Liver (tissue), 9 donors: ENCODE results near the gene ICA1L. TPM values are rescaled to one million over a fixed set of nuclear protein-coding genes. Genes with fewer than 3 reads are reported as not detected.

Source experiments
- DNase-seq: peaks from one replicate; pipeline ENCODE4 v3.0.0-alpha.2; 2017; ENCODE audit warnings: low spot score
- H3K27ac ChIP-seq, 2 donors: one replicate each; pipeline ENCODE4 v1.7.0; 2013; ENCODE audit warnings: inconsistent platforms in 2 of 2, low read length in 2 of 2, control low read depth in 1 of 2, low read depth in 1 of 2, mild to moderate bottlenecking in 1 of 2
- H3K27me3 ChIP-seq, 4 donors: one replicate each; pipeline versions ENCODE4 v1.6.1 to v1.7.0; 2013; ENCODE audit warnings: low read length in 3 of 4, inconsistent platforms in 1 of 4, mild to moderate bottlenecking in 1 of 4, moderate library complexity in 1 of 4; ENCODE audit not compliant: control insufficient read depth in 4 of 4, insufficient read depth in 4 of 4
- H3K36me3 ChIP-seq, 4 donors: one replicate each; pipeline versions ENCODE4 v1.6.1 to v1.7.0; 2013; ENCODE audit warnings: low read length in 3 of 4, mild to moderate bottlenecking in 3 of 4, low read depth in 1 of 4, moderate library complexity in 1 of 4; ENCODE audit not compliant: control insufficient read depth in 4 of 4, insufficient read depth in 3 of 4
- H3K4me1 ChIP-seq, 4 donors: one replicate each; pipeline versions ENCODE4 v1.6.1 to v1.7.0; 2013; ENCODE audit warnings: low read length in 3 of 4, mild to moderate bottlenecking in 3 of 4, moderate library complexity in 1 of 4; ENCODE audit not compliant: control insufficient read depth in 4 of 4, insufficient read depth in 4 of 4
- H3K4me3 ChIP-seq, 3 donors: one replicate each; pipeline versions ENCODE4 v1.6.1 to v1.7.0; 2013; ENCODE audit warnings: low read length in 3 of 3, control low read depth in 1 of 3, low read depth in 1 of 3, mild to moderate bottlenecking in 1 of 3
- H3K9ac ChIP-seq, 2 donors: one replicate each; pipeline ENCODE4 v1.7.0; 2013; ENCODE audit warnings: low read length in 2 of 2, mild to moderate bottlenecking in 2 of 2, moderate library complexity in 2 of 2, control low read depth in 1 of 2, low read depth in 1 of 2
- H3K9me3 ChIP-seq, 4 donors: one replicate each; pipeline versions ENCODE4 v1.6.1 to v1.7.0; 2013; ENCODE audit warnings: low read length in 3 of 4; ENCODE audit not compliant: control insufficient read depth in 4 of 4
- FOXA1 ChIP-seq: IDR thresholded peaks from 2 replicates; pipeline ENCODE4 v1.6.1; 2016; ENCODE audit warnings: antibody characterized with exemption
- FOXA2 ChIP-seq: IDR thresholded peaks from 2 replicates; pipeline ENCODE4 v1.6.1; 2016; ENCODE audit warnings: antibody characterized with exemption
- GABPA ChIP-seq, 2 donors: IDR thresholded peaks in 1 of 2; conservative IDR thresholded peaks in 1 of 2; 2 replicates each; pipeline ENCODE4 v1.6.1; 2016; ENCODE audit warnings: antibody characterized with exemption in 2 of 2, mild to moderate bottlenecking in 1 of 2, moderate library complexity in 1 of 2
- HNF4A ChIP-seq, 2 donors: conservative IDR thresholded peaks; 2 replicates each; pipeline ENCODE4 v1.6.1; 2016; ENCODE audit warnings: antibody characterized with exemption in 2 of 2, mild to moderate bottlenecking in 2 of 2
- HNF4G ChIP-seq: IDR thresholded peaks from 2 replicates; pipeline ENCODE4 v1.6.1; 2016; ENCODE audit warnings: antibody characterized with exemption
- JUND ChIP-seq, 2 donors: IDR thresholded peaks; 2 replicates each; pipeline ENCODE4 v1.6.1; 2016; ENCODE audit warnings: antibody characterized with exemption in 2 of 2
- NR2F2 ChIP-seq: IDR thresholded peaks from 2 replicates; pipeline ENCODE4 v1.6.1; 2016; ENCODE audit warnings: antibody characterized with exemption
- RAD21 ChIP-seq, 2 donors: IDR thresholded peaks; 2 replicates each; pipeline ENCODE4 v1.6.1; 2016; ENCODE audit warnings: antibody characterized with exemption in 2 of 2, mild to moderate bottlenecking in 2 of 2
- RXRA ChIP-seq, 2 donors: IDR thresholded peaks; 2 replicates each; pipeline ENCODE4 v1.6.1; 2017 to 2018; ENCODE audit warnings: antibody characterized with exemption in 2 of 2, mild to moderate bottlenecking in 1 of 2
- SP1 ChIP-seq: IDR thresholded peaks from 2 replicates; pipeline ENCODE4 v1.6.1; 2018; ENCODE audit warnings: antibody characterized with exemption, mild to moderate bottlenecking
- TAF1 ChIP-seq: conservative IDR thresholded peaks from 2 replicates; pipeline ENCODE4 v1.6.1; 2016; ENCODE audit warnings: antibody characterized with exemption, mild to moderate bottlenecking
- YY1 ChIP-seq: IDR thresholded peaks from 2 replicates; pipeline ENCODE4 v1.6.1; 2016; ENCODE audit warnings: antibody characterized with exemption, mild to moderate bottlenecking
- WGBS: extraction: QIAGEN DNeasy Blood & Tissue Kit; methylation state at CpG from one replicate; pipeline ENCODE4 v1.1.7; 2013; 5-methylcytosine and 5-hydroxymethylcytosine counted together
- polyA plus RNA-seq, 2 donors: library from polyadenylated mRNA; stranded (reverse) in 1 of 2; unstranded in 1 of 2; fragments of 200-250 nt in 1 of 2; fragments of >200 nt in 1 of 2; fragmentation: Nextera tagmentation in 1 of 2; extraction: Ambion mirVana in 1 of 2; gene quantifications; one replicate each; pipeline versions ENCODE4 v1.2.1 to v1.2.3, GENCODE V29; 2013 to 2015
- total RNA-seq, 2 donors: library from RNA; depleted of rRNA; stranded (reverse); fragments of >200 nt; gene quantifications; one replicate each; pipeline ENCODE4 v1.2.3, GENCODE V29; 2014
- TF ChIP-seq, protein P1 (sequence below): IDR thresholded peaks from 2 replicates; pipeline ENCODE4 v1.6.1; 2016; ENCODE audit warnings: antibody characterized with exemption
- TF ChIP-seq, protein P2 (sequence below): IDR thresholded peaks from 2 replicates; pipeline ENCODE4 v1.6.1; 2016; ENCODE audit warnings: antibody characterized with exemption
- TF ChIP-seq, protein P3 (sequence below): IDR thresholded peaks from 2 replicates; pipeline ENCODE4 v1.6.1; 2016; ENCODE audit warnings: antibody characterized with exemption, mild to moderate bottlenecking
- donor health status: healthy.
- donor health status: healthy.
- donor health status: healthy.
- donor health status: healthy.
- donor health status: healthy.

ICA1L gene
- total and polyA plus RNA-seq, 4 donors = 0.15 to 1.7 (median 0.79) TPM

DNA sequence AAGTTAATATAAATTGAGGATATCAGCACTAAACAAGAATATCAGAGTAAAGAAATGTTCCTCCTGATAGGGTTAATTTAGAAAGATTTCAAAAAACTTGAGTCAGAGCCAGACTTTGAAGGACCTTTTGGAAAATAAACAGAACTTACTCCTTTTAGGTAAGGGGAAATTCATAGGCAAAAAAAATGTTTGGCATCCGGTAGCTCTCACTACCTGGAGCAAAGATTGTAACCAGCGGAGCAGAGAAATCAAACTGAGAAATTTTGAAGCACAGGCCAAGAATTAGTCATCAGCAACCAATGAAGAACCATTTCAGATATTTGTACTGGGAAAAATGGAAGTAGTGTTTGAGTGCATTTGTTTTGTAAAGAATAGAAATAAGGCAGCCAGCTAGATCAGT lies 113.0 kb downstream of the ICA1L start:
- no peak for DNase-seq

DNA sequence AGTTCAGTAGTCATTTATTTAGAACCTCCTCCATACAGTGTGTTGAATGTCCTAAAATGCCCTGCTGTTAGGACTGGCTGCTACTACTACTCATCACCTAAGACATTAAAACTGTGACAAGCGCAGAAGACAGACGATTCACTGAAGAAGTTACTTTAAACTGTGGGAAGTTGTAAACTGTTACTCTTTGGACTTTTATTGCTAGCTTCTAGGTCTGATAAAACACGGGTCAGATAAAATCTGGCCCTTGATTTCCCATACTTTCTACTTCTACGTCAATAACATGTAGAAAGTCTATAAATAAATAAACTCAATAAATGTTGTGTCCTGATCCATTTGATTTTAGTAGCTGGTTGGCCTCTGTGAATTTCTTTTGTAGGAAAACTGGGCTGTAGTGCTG lies 113.4 kb downstream of the ICA1L start:
- TF ChIP-seq, protein P1, sequence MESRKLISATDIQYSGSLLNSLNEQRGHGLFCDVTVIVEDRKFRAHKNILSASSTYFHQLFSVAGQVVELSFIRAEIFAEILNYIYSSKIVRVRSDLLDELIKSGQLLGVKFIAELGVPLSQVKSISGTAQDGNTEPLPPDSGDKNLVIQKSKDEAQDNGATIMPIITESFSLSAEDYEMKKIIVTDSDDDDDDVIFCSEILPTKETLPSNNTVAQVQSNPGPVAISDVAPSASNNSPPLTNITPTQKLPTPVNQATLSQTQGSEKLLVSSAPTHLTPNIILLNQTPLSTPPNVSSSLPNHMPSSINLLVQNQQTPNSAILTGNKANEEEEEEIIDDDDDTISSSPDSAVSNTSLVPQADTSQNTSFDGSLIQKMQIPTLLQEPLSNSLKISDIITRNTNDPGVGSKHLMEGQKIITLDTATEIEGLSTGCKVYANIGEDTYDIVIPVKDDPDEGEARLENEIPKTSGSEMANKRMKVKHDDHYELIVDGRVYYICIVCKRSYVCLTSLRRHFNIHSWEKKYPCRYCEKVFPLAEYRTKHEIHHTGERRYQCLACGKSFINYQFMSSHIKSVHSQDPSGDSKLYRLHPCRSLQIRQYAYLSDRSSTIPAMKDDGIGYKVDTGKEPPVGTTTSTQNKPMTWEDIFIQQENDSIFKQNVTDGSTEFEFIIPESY = no peak
- TF ChIP-seq FOXA2 (no peak), HNF4A (conservative IDR thresholded peaks at IDR 0.05) (no peak), FOXA1 (no peak), YY1 (no peak), RAD21 (IDR thresholded peaks at IDR 0.05) (no peak)
- TF ChIP-seq, protein P2, sequence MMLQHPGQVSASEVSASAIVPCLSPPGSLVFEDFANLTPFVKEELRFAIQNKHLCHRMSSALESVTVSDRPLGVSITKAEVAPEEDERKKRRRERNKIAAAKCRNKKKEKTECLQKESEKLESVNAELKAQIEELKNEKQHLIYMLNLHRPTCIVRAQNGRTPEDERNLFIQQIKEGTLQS = no peak
- TF ChIP-seq, protein P3, sequence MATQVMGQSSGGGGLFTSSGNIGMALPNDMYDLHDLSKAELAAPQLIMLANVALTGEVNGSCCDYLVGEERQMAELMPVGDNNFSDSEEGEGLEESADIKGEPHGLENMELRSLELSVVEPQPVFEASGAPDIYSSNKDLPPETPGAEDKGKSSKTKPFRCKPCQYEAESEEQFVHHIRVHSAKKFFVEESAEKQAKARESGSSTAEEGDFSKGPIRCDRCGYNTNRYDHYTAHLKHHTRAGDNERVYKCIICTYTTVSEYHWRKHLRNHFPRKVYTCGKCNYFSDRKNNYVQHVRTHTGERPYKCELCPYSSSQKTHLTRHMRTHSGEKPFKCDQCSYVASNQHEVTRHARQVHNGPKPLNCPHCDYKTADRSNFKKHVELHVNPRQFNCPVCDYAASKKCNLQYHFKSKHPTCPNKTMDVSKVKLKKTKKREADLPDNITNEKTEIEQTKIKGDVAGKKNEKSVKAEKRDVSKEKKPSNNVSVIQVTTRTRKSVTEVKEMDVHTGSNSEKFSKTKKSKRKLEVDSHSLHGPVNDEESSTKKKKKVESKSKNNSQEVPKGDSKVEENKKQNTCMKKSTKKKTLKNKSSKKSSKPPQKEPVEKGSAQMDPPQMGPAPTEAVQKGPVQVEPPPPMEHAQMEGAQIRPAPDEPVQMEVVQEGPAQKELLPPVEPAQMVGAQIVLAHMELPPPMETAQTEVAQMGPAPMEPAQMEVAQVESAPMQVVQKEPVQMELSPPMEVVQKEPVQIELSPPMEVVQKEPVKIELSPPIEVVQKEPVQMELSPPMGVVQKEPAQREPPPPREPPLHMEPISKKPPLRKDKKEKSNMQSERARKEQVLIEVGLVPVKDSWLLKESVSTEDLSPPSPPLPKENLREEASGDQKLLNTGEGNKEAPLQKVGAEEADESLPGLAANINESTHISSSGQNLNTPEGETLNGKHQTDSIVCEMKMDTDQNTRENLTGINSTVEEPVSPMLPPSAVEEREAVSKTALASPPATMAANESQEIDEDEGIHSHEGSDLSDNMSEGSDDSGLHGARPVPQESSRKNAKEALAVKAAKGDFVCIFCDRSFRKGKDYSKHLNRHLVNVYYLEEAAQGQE = no peak
- Histone ChIP-seq H3K9ac (no peak overlapping the region), H3K4me1 (no peaks in the 10 kb centered on the region), H3K9me3 (no peaks in the 10 kb centered on the region), H3K27ac (no peak overlapping the region), H3K27me3 (no peaks in the 10 kb centered on the region), H3K4me3 (no peak overlapping the region), H3K36me3 (peaks cover 0 to 7% (median 3%) of the 10 kb centered on the region in 4 donors)
- no peak for DNase-seq
- WGBS = 78% methylated on average over 4 of the region's 4 CpGs

More for the DNA sequence above, 113.0 kb downstream of the ICA1L start:
- Histone ChIP-seq H3K9ac (no peak overlapping the region), H3K4me1 (no peaks in the 10 kb centered on the region), H3K27ac (no peak overlapping the region), H3K9me3 (no peaks in the 10 kb centered on the region), H3K36me3 (peaks cover 0 to 7% (median 3%) of the 10 kb centered on the region in 4 donors), H3K27me3 (no peaks in the 10 kb centered on the region), H3K4me3 (no peak overlapping the region)
- TF ChIP-seq HNF4G = no peak
- no peak for TF ChIP-seq NR2F2
- no peak for TF ChIP-seq TAF1
- no peak for TF ChIP-seq JUND (IDR thresholded peaks at IDR 0.05)
- no peak for TF ChIP-seq GABPA (IDR thresholded peaks at IDR 0.05 in 1 of 2, conservative IDR thresholded peaks at IDR 0.05 in 1 of 2)
- TF ChIP-seq, protein P2 = no peak
- WGBS = 87% methylated on average over 2 of the region's 2 CpGs

DNA sequence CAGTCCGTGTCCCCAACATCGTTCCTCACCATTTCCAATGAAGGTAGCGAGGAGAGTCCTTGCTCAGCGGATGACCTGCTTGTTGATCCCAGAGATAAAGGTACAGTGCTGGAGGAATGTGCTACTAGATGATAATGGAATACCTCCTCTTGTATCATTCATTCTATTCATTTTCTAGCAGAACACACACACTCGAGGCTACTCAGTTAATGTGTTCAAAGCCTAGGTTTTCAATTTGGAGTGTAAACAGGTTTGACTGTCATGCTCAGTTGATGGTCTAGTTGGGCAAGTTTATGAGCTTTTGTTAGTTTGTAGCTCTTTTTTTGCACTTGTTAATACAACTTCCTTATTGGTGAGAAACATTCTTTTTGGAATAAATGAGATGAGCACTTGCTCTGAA lies 114.2 kb downstream of the ICA1L start:
- Histone ChIP-seq H3K27ac (no peak overlapping the region), H3K27me3 (no peaks in the 10 kb centered on the region), H3K4me1 (no peaks in the 10 kb centered on the region), H3K36me3 (peaks cover 0 to 7% (median 3%) of the 10 kb centered on the region in 4 donors), H3K9me3 (no peaks in the 10 kb centered on the region), H3K9ac (no peak overlapping the region), H3K4me3 (no peak overlapping the region)
- no peak for TF ChIP-seq RXRA (IDR thresholded peaks at IDR 0.05)
- TF ChIP-seq SP1 = no peak
- TF ChIP-seq, protein P2 = no peak
- no peak for DNase-seq
- WGBS = 93% methylated on average over 5 of the region's 5 CpGs
